Type B pancreatic cell (in vitro differentiated cells): ENCODE data around the gene DMAC2. TPM values are rescaled to one million over a fixed set of nuclear protein-coding genes. Genes with fewer than 3 reads are reported as not detected.

Source experiments
- DNase-seq: peaks from one replicate; pipeline ENCODE4 v3.0.0; 2021; ENCODE audit warnings: mixed read lengths; ENCODE audit not compliant: unreplicated experiment; ENCODE audit errors: extremely low spot score
- H3K27ac Mint-ChIP-seq: 2 replicates; pipeline ENCODE4 v1.8.0; 2021; ENCODE audit warnings: mild to moderate bottlenecking, mixed read lengths
- H3K27me3 Mint-ChIP-seq: 2 replicates; pipeline ENCODE4 v1.8.0; 2021; ENCODE audit warnings: mixed read lengths
- H3K36me3 Mint-ChIP-seq: 2 replicates; pipeline ENCODE4 v1.8.0; 2021; ENCODE audit warnings: mixed read lengths
- H3K4me1 Mint-ChIP-seq: one replicate; pipeline ENCODE4 v1.8.0; 2021; ENCODE audit warnings: mixed read lengths; ENCODE audit not compliant: unreplicated experiment
- H3K4me3 Mint-ChIP-seq: 2 replicates; pipeline ENCODE4 v1.8.0; 2021; ENCODE audit warnings: mild to moderate bottlenecking, mixed read lengths
- H3K9me3 Mint-ChIP-seq: 2 replicates; pipeline ENCODE4 v1.8.0; 2021; ENCODE audit warnings: mixed read lengths
- total RNA-seq: library from RNA; stranded (reverse); gene quantifications from 2 replicates; pipeline ENCODE4 v1.2.1, GENCODE V29; 2021; ENCODE audit warnings: low replicate concordance
- TF ChIP-seq, protein P1 (sequence below): fragments of 200-600 bp; sonication (generic); conservative IDR thresholded peaks from 2 replicates; pipeline ENCODE4 v1.5.0; 2021; ENCODE audit warnings: antibody characterized with exemption, mild to moderate bottlenecking

DMAC2 gene
- total RNA-seq, 1 donor from 2014 or later: 57.4 TPM

DNA sequence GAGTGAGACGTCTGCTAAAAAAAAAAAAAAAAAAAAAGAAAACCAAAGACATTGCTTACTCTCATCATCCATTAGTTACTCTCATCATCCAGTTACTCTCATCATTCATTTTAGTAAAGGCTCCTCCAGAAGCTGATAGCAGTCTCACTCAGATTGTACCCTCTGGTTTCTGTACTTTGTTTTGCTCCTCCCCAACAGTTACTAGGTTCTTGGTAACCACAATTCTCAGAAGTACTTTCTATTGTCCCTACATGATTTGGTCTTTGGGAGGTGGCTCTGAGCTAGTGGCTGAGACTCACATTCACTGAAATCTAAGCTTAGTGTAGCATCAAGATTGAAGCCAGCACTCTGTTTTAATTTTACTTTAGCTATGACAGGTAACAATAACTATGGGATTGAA lies 17.5 kb upstream of the DMAC2 start:
- TF ChIP-seq, protein P1, sequence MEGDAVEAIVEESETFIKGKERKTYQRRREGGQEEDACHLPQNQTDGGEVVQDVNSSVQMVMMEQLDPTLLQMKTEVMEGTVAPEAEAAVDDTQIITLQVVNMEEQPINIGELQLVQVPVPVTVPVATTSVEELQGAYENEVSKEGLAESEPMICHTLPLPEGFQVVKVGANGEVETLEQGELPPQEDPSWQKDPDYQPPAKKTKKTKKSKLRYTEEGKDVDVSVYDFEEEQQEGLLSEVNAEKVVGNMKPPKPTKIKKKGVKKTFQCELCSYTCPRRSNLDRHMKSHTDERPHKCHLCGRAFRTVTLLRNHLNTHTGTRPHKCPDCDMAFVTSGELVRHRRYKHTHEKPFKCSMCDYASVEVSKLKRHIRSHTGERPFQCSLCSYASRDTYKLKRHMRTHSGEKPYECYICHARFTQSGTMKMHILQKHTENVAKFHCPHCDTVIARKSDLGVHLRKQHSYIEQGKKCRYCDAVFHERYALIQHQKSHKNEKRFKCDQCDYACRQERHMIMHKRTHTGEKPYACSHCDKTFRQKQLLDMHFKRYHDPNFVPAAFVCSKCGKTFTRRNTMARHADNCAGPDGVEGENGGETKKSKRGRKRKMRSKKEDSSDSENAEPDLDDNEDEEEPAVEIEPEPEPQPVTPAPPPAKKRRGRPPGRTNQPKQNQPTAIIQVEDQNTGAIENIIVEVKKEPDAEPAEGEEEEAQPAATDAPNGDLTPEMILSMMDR: no peak
- Mint-ChIP-seq H3K27me3 (peaks cover 33% of the 10 kb centered on the region), H3K27ac (no peak overlapping the region), H3K9me3 (peaks cover 3% of the 10 kb centered on the region), H3K4me3 (no peak overlapping the region), H3K36me3 (no peaks in the 10 kb centered on the region), H3K4me1 (no peaks in the 10 kb centered on the region)
- DNase-seq: no peak

DNA sequence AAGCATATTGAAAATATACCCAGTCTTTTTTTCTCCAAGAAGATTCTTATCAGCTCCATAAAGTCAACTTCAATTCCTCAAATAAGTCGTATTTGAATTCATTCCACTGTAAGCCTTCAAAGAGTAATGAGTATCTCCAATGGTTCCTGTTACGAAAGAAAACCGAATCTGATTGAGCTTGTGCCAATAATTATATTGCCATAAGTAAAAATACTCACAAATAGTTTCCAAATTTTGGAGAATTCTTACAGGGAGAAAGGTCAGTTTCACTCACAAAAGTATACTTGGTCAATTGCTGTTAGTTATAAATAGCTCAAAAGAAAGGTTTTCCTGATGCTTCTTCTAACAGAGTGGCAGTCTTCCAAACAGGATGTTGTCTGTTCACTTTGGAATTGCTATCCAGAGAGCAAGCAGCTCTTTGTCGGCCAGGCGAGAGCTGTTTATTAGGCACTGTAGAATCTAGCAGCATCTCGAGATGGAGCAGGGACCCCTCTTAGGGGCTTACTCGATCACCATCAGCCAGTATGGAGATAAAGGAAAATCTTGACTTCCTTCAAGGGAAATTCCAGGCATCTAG lies 16.7 kb upstream of the DMAC2 start:
- no peaks in the 10 kb centered on the region for H3K36me3 Mint-ChIP-seq
- H3K27me3 Mint-ChIP-seq: peaks cover 31% of the 10 kb centered on the region
- DNase-seq: no peak
- TF ChIP-seq, protein P1: no peak
- no peak overlapping the region for H3K4me3 Mint-ChIP-seq
- H3K27ac Mint-ChIP-seq: no peak overlapping the region
- H3K4me1 Mint-ChIP-seq: no peaks in the 10 kb centered on the region
- H3K9me3 Mint-ChIP-seq: no peaks in the 10 kb centered on the region

DNA sequence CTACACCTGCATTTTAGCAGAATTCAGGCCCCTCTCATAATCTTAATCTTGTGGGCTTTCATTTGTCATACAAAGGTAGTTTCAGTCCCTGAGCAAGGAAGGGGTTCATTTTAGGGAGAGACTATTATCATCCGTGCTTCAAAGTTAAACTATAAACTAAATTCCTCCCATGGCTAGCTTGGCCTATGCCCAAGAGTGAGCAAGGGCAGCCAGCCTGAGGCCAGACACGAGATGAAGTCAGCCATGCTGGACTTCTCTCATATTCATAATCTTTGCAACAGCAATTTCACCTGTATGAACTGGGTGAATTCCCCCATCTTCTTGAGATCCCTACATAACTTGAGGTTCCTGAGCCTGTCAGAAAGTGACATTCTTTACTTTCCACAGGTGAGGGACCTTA lies 16.2 kb upstream of the DMAC2 start:
- TF ChIP-seq, protein P1: no peak
- Mint-ChIP-seq H3K4me3 (no peak overlapping the region), H3K36me3 (no peaks in the 10 kb centered on the region), H3K27me3 (peaks cover 31% of the 10 kb centered on the region), H3K27ac (no peak overlapping the region), H3K9me3 (no peaks in the 10 kb centered on the region), H3K4me1 (no peaks in the 10 kb centered on the region)
- no peak for DNase-seq

DNA sequence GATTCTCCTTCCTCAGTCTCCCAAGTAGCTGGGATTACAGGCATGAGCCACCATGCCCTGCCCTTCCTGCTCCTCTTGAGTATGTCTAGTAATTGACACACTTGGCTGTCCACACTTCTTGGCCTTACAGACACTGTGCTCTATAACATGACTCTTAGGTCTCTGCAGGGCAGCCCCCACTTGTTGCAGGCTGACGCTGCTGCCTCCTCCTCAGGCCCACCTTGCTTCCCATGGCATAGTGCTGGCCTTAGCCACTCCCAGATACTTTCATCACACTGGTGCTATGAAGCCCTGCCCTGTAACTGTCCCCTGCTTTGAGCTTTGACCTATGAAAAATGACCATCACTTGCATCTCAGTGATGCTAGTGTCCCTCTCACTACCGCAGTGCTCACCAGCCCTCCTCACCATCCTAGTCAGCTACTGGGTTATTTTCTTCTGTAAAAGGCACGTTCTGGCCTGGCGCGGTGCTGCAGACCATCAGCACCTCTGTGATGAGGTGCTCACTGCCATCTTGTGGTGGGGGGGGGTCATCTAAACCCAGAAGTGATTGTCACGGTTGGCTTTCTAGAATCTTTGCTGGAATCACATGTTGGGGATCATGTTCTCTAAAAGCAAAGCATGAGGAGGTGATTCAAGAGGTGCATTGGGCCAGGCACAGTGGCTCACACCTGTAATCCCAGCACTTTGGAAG lies 13.0 kb upstream of the DMAC2 start:
- Mint-ChIP-seq H3K36me3 (no peaks in the 10 kb centered on the region), H3K27me3 (peaks cover 37% of the 10 kb centered on the region)

DNA sequence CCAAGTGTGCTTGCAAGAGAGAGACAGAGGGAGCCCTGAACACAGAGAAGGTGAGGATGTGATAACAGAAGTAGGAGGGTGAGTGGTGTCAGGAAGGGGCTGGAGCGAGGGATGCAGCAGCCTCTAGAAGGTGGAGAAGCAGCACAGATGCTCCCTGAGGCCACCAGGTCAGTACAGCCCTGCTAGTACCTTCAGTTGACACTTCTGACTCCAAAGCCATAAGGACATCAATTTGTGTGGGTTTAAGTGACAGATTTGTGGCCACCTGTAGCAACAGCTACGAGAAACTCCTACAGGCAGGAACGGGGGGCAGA lies 10.1 kb upstream of the DMAC2 start:
- Mint-ChIP-seq H3K27ac (no peak overlapping the region), H3K9me3 (no peaks in the 10 kb centered on the region), H3K36me3 (no peaks in the 10 kb centered on the region), H3K27me3 (peaks cover 38% of the 10 kb centered on the region), H3K4me1 (no peaks in the 10 kb centered on the region), H3K4me3 (no peak overlapping the region)
- TF ChIP-seq, protein P1: no peak
- no peak for DNase-seq

More for the DNA sequence above, 13.0 kb upstream of the DMAC2 start:
- Mint-ChIP-seq H3K27ac (no peak overlapping the region), H3K4me3 (no peak overlapping the region), H3K9me3 (no peaks in the 10 kb centered on the region), H3K4me1 (no peaks in the 10 kb centered on the region)
- DNase-seq: no peak
- TF ChIP-seq, protein P1: no peak
